Loucy (cell line): ENCODE measurements around the gene SNUPN.
"Not testable (repeated sequence)": the region's sequence is repeated elsewhere in the genome, so short reads cannot be mapped to it uniquely, and the experiment has no call there.

Source experiments
- H2AFZ ChIP-seq: fragments of 200-600 bp; sonication (generic); 2 replicates; pipeline ENCODE4 v1.6.0; 2016; ENCODE audit warnings: antibody characterized with exemption, mild to moderate bottlenecking, low read length, moderate library complexity
- H3F3A ChIP-seq: fragments of 200-600 bp; 2 replicates; pipeline ENCODE4 v1.6.0; 2016; ENCODE audit warnings: antibody characterized with exemption, low read depth, mild to moderate bottlenecking
- H3K27me3 ChIP-seq: fragments of 200-600 bp; sonication (generic); 2 replicates; pipeline ENCODE4 v1.6.1; 2014; ENCODE audit warnings: low read length, mild to moderate bottlenecking; ENCODE audit not compliant: insufficient read depth, poor library complexity, severe bottlenecking
- H3K36me3 ChIP-seq: fragments of 200-600 bp; sonication (generic); 2 replicates; pipeline ENCODE4 v1.6.1; 2016; ENCODE audit warnings: low read length; ENCODE audit not compliant: insufficient read depth
- H3K4me1 ChIP-seq: fragments of 200-600 bp; sonication (generic); 2 replicates; pipeline ENCODE4 v1.5.1; 2014; ENCODE audit warnings: low read length, mild to moderate bottlenecking; ENCODE audit not compliant: insufficient read depth, poor library complexity, severe bottlenecking
- H3K4me2 ChIP-seq: fragments of 200-600 bp; sonication (generic); 2 replicates; pipeline ENCODE4 v1.6.0; 2014; ENCODE audit warnings: antibody characterized with exemption, low read length, low read depth, mild to moderate bottlenecking; ENCODE audit not compliant: poor library complexity, severe bottlenecking
- H3K4me3 ChIP-seq: fragments of 200-600 bp; sonication (generic); 2 replicates; pipeline ENCODE4 v1.5.1; 2014; ENCODE audit warnings: low read length, mild to moderate bottlenecking, mixed read lengths; ENCODE audit not compliant: poor library complexity, severe bottlenecking
- H3K79me2 ChIP-seq: fragments of 200-600 bp; sonication (generic); 2 replicates; pipeline ENCODE4 v1.6.1; 2014; ENCODE audit warnings: low read length; ENCODE audit not compliant: insufficient read depth
- H3K9ac ChIP-seq: fragments of 200-600 bp; sonication (generic); 2 replicates; pipeline ENCODE4 v1.6.0; 2014; ENCODE audit warnings: mild to moderate bottlenecking, low read depth, low read length, moderate library complexity; ENCODE audit not compliant: poor library complexity, severe bottlenecking
- H3K9me2 ChIP-seq: fragments of 200-600 bp; sonication (generic); replicated peaks from 2 replicates; pipeline ENCODE4 v1.6.1; 2016; ENCODE audit warnings: low read depth, low read length, mixed read lengths
- H3K9me3 ChIP-seq: fragments of 200-600 bp; sonication (generic); 2 replicates; pipeline ENCODE4 v1.6.1; 2014; ENCODE audit warnings: mild to moderate bottlenecking, antibody characterized with exemption, low read length, low read depth; ENCODE audit not compliant: insufficient read depth
- H4K20me1 ChIP-seq: fragments of 200-600 bp; sonication (generic); 2 replicates; pipeline ENCODE4 v1.6.0; 2014; ENCODE audit warnings: antibody characterized with exemption, low read length, mild to moderate bottlenecking; ENCODE audit not compliant: insufficient read depth, poor library complexity, severe bottlenecking
- EZH2phosphoT487 ChIP-seq: fragments of 200-600 bp; IDR thresholded peaks from 2 replicates; pipeline ENCODE4 v1.6.1; 2018; ENCODE audit warnings: antibody characterized with exemption, mild to moderate bottlenecking, moderate library complexity, borderline replicate concordance
- TF ChIP-seq, protein P1 (sequence below): fragments of 200-600 bp; sonication (generic); conservative IDR thresholded peaks from 2 replicates; pipeline ENCODE4 v1.5.1; 2014; ENCODE audit warnings: mild to moderate bottlenecking, antibody characterized with exemption, low read length

SNUPN gene

DNA sequence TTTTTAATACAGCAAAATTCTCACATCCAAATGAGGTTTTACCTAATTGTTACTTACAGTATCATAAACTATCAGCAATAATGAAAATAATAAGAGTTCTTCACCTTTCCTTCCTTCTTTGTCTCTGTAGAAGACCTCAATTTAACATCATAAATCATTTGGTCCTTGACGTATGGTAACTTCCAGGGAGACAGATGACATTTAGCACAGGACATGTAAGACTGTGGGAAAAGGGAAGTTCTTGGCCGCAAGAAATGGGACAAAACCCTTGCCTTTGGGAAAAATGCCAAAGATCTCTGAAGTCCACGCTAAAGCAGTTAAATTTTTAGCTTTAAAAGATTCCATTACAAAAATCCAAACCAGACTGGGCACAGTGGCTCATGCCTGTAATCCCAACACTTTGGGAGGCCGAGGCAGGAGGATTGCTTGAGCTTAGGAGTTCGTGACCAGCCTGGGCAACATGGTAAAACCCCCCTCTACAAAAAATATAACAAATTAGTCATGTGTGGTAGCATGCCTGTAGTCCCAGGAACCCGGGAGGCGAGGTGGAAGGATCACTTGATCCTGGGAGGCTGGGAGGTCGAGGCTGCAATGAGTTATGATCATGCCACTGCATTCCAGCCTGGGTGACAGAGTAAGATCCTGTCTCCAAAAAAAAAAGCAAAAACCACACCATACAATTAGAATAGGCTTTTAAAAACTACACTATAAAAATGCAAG is 55.2 kb downstream of the SNUPN start:
- Histone ChIP-seq H3K27me3 (no peaks in the 10 kb centered on the region), H3K4me3 (no peak overlapping the region), H3K36me3 (no peaks in the 10 kb centered on the region), H3K4me1 (peaks cover 31% of the 10 kb centered on the region), H3K9ac (no peak overlapping the region), H4K20me1 (peaks cover 35% of the 10 kb centered on the region), H3F3A (no peaks in the 10 kb centered on the region), H2AFZ (no peak overlapping the region), H3K79me2 (peaks cover 93% of the 10 kb centered on the region), H3K9me3 (no peaks in the 10 kb centered on the region), H3K4me2 (no peak overlapping the region), H3K9me2 (no peaks in the 10 kb centered on the region)
- no peak for TF ChIP-seq EZH2phosphoT487
- TF ChIP-seq, protein P1, sequence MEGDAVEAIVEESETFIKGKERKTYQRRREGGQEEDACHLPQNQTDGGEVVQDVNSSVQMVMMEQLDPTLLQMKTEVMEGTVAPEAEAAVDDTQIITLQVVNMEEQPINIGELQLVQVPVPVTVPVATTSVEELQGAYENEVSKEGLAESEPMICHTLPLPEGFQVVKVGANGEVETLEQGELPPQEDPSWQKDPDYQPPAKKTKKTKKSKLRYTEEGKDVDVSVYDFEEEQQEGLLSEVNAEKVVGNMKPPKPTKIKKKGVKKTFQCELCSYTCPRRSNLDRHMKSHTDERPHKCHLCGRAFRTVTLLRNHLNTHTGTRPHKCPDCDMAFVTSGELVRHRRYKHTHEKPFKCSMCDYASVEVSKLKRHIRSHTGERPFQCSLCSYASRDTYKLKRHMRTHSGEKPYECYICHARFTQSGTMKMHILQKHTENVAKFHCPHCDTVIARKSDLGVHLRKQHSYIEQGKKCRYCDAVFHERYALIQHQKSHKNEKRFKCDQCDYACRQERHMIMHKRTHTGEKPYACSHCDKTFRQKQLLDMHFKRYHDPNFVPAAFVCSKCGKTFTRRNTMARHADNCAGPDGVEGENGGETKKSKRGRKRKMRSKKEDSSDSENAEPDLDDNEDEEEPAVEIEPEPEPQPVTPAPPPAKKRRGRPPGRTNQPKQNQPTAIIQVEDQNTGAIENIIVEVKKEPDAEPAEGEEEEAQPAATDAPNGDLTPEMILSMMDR: no peak

DNA sequence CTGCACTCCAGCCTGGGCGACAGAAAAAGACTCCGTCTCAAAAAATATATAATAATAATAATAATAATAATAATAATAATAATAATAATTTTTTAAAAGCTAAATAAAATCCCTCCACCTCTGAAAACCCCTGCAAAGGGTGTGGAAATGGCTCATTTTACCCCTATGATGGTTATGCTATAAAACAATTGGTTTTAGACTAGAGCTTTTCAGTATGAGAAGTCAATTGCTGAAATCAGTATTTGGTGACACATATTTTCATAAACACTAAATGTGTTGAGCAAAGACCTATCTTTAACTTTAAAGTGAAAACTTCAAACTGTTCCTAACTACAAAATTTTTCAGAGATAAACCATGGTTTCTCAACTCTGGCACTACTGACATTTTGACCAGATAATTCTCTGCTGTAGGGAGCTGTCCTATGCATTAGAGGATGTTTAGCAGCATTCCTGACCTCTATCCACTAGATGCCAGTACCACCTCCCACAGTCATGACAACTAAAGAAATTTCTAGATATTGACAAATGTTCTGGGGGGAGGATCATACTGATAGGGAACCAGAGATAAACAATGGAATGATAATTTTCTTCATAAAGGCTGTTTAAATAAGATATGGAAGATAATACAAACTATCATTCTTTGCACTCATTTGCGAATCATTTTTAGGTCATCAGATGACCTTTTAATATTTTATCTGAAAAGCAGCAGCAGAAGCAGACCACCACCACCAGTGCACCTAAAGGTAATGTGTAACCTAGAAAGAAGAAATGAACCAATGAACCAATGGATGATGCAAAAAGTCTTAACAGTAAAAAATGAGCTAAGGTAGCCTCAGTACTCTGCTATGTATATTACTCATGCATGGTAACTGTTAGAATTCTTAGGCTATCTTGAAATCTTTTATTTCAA is 60.2 kb downstream of the SNUPN start:
- no peak overlapping the region for H3K9ac ChIP-seq
- no peak overlapping the region for H3K4me3 ChIP-seq
- H4K20me1 ChIP-seq: peaks cover 9% of the 10 kb centered on the region
- H3K79me2 ChIP-seq: peaks cover 71% of the 10 kb centered on the region
- no peaks in the 10 kb centered on the region for H3K9me3 ChIP-seq
- H3K9me2 ChIP-seq: no peaks in the 10 kb centered on the region
- no peaks in the 10 kb centered on the region for H3K27me3 ChIP-seq
- TF ChIP-seq EZH2phosphoT487: no peak
- TF ChIP-seq, protein P1: no peak
- no peaks in the 10 kb centered on the region for H3K36me3 ChIP-seq
- H2AFZ ChIP-seq: no peak overlapping the region
- H3K4me2 ChIP-seq: no peak overlapping the region
- no peaks in the 10 kb centered on the region for H3F3A ChIP-seq
- peaks cover 4% of the 10 kb centered on the region for H3K4me1 ChIP-seq

DNA sequence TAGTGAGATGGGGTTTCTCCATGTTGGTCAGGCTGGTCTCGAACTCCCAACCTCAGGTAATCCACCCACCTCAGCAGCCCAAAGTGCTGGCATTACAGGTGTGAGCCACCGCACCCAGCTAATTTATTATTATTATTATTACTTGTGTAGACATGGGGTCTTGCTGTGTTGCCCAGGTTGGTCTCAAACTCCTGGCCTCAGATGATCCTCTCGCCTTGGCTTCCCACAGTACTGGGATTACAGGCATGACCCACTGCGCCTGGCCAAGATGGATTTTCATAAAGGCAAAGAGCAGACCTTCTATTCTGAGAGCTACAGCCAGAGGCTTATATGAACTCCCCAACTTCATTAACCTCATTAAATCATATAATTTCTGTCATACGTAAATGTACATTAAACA is 63.6 kb downstream of the SNUPN start:
- no peak overlapping the region for H3K4me3 ChIP-seq
- H3K9me3 ChIP-seq: no peaks in the 10 kb centered on the region
- TF ChIP-seq, protein P1: no peak
- no peak for TF ChIP-seq EZH2phosphoT487
- no peaks in the 10 kb centered on the region for H3K9me2 ChIP-seq
- no peak overlapping the region for H3K9ac ChIP-seq
- no peak overlapping the region for H3K4me2 ChIP-seq
- H2AFZ ChIP-seq: no peak overlapping the region
- H3K4me1 ChIP-seq: no peaks in the 10 kb centered on the region
- no peaks in the 10 kb centered on the region for H3K36me3 ChIP-seq
- H3K79me2 ChIP-seq: peaks cover 44% of the 10 kb centered on the region
- H3K27me3 ChIP-seq: no peaks in the 10 kb centered on the region
- peaks cover 5% of the 10 kb centered on the region for H4K20me1 ChIP-seq
- H3F3A ChIP-seq: no peaks in the 10 kb centered on the region

DNA sequence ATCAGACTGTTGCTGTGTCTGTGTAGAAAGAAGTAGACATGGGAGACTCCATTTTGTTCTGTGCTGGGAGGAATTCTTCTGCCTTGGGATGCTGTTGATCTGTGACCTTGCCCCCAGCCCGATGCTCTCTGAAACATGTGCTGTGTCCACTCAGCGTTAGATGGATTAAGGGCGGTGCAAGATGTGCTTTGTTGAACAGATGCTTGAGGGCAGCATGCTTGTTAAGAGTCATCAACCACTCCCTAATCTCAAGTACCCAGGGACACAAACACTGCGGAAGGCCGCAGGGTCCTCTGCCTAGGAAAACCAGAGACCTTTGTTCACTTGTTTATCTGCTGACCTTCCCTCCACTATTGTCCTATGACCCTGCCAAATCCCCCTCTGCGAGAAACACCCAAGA is 66.2 kb downstream of the SNUPN start:
- H3K9ac ChIP-seq, H2AFZ ChIP-seq, H3K27me3 ChIP-seq, H3K9me3 ChIP-seq, H3K4me1 ChIP-seq, H3K36me3 ChIP-seq, H3K4me3 ChIP-seq, H3F3A ChIP-seq, H3K4me2 ChIP-seq, H4K20me1 ChIP-seq, H3K9me2 ChIP-seq: not testable (repeated sequence)
- H3K79me2 ChIP-seq: peaks cover 22% of the 10 kb centered on the region; the same call in 1 of the 2 replicates

DNA sequence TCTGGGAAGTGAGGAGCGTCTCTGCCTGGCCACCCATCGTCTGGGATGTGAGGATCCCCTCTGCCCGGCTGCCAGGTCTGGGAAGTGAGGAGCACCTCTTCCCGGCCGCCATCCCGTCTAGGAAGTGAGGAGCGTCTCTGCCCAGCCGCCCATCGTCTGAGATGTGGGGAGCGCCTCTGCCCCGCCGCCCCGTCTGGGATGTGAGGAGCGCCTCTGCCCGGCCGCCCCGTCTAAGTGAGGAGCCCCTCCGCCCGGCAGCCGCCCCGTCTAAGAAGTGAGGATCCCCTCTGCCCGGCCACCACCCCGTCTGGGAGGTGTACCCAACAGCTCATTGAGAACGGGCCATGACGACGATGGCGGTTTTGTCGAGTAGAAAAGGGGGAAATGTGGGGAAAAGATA is 66.6 kb downstream of the SNUPN start:
- H4K20me1 ChIP-seq, H3K4me3 ChIP-seq, H3K36me3 ChIP-seq, H3K9ac ChIP-seq, H3K4me1 ChIP-seq, H3K9me2 ChIP-seq, H3K4me2 ChIP-seq, H3K9me3 ChIP-seq, H3F3A ChIP-seq, H2AFZ ChIP-seq, H3K27me3 ChIP-seq: not testable (repeated sequence)
- peaks cover 18% of the 10 kb centered on the region; the same call in 1 of the 2 replicates for H3K79me2 ChIP-seq
